HCT116 (cell line): Measurements from ENCODE around the gene PDRG1. TPM values are rescaled to one million over a fixed set of nuclear protein-coding genes. Genes with fewer than 3 reads are reported as not detected.

Experiments
- ATAC-seq: fragments of 200-7000 bp; cut with Tn5 transposase; 2 replicates; pipeline ENCODE4 v1.9.1; 2020; ENCODE audit warnings: mild to moderate bottlenecking, moderate library complexity
- BruUV-seq: library from RNA; stranded (reverse); fragments of 400-500 nt; replicated peaks from 2 replicates; lab custom pipeline; 2021; lab: Mats Ljungman, UMichigan
- CTCF ChIA-PET: fragments of 300-600 bp; sonication (Branson Sonifier 250); formaldehyde crosslinking; loops from one replicate; lab custom pipeline; 2021; ENCODE audit warnings: antibody characterized with exemption; lab: Charles Lee
- POLR2A ChIA-PET: fragments of 300-600, 350-600 bp; sonication (Branson Sonifier 250); formaldehyde crosslinking; loops from one replicate; lab custom pipeline; 2021; ENCODE audit warnings: antibody characterized with exemption; lab: Charles Lee
- RAD21 ChIA-PET, 2 experiments: fragments of 300-600 bp; sonication (Branson Sonifier 250); formaldehyde crosslinking; loops; one replicate each; lab custom pipeline; 2023; ENCODE audit warnings: low total read pairs in 2 of 2; ENCODE audit not compliant: uncharacterized antibody in 2 of 2, unreplicated experiment in 2 of 2, low non-redundant PET in 1 of 2; lab: Charles Lee
- DNase-seq: peaks from one replicate; pipeline ENCODE4 v3.0.0-alpha.2; 2010; ENCODE audit warnings: low read depth, low spot score
- H2AFZ ChIP-seq: fragments of 200-600 bp; shearing (Covaris generic), sonication (generic); 2 replicates; pipeline ENCODE4 v1.6.1; 2017; ENCODE audit warnings: low read depth, mixed run types, mixed read lengths, antibody characterized with exemption, low read length; ENCODE audit not compliant: poor library complexity, severe bottlenecking
- H3K27ac ChIP-seq: 2 replicates; pipeline ENCODE4 v1.5.1; 2012; ENCODE audit warnings: low read depth, low read length
- H3K27me3 ChIP-seq: fragments of 200-600 bp; sonication (generic); 2 replicates; pipeline ENCODE4 v1.6.1; 2016; ENCODE audit warnings: mixed run types, low read length, mixed read lengths; ENCODE audit not compliant: insufficient read depth
- H3K36me3 ChIP-seq, 2 experiments: fragments of 200-500 bp in 1 of 2; fragments of 200-600 bp in 1 of 2; sonication (Bioruptor generic) in 1 of 2; sonication (generic) in 1 of 2; 2 replicates each; pipeline versions ENCODE4 v1.5.1 to v1.6.1; 2014 to 2016; ENCODE audit warnings: low read length in 2 of 2, inconsistent platforms in 1 of 2, mixed read lengths in 1 of 2, mixed run types in 1 of 2; ENCODE audit not compliant: insufficient read depth in 2 of 2, control insufficient read depth in 1 of 2
- H3K4me1 ChIP-seq, 2 experiments: fragments of 200-600 bp in 1 of 2; sonication (generic) in 1 of 2; 2 replicates each; pipeline versions ENCODE4 v1.5.1 to v1.6.1; 2012 to 2017; ENCODE audit warnings: low read length in 2 of 2, inconsistent platforms in 1 of 2, mild to moderate bottlenecking in 1 of 2, mixed read lengths in 1 of 2, mixed run types in 1 of 2, moderate library complexity in 1 of 2; ENCODE audit not compliant: insufficient read depth in 2 of 2, control insufficient read depth in 1 of 2
- H3K4me2 ChIP-seq: fragments of 200-600 bp; sonication (generic); 2 replicates; pipeline ENCODE4 v1.6.1; 2017; ENCODE audit warnings: mixed run types, low read length, mixed read lengths
- H3K4me3 ChIP-seq, 2 experiments: fragments of 200-600 bp in 1 of 2; sonication (generic) in 1 of 2; replicated peaks in 1 of 2; 2 replicates each; pipeline ENCODE4 v1.5.1; 2011 to 2016; ENCODE audit warnings: low read length in 2 of 2, control low read depth in 1 of 2, low read depth in 1 of 2, mild to moderate bottlenecking in 1 of 2, mixed read lengths in 1 of 2, mixed run types in 1 of 2
- H3K79me2 ChIP-seq: fragments of 200-600 bp; sonication (generic); 2 replicates; pipeline ENCODE4 v1.6.1; 2017; ENCODE audit warnings: mild to moderate bottlenecking, mixed run types, low read length, moderate library complexity, mixed read lengths; ENCODE audit not compliant: insufficient read depth
- H3K9ac ChIP-seq: fragments of 200-600 bp; sonication (generic); 2 replicates; pipeline ENCODE4 v1.6.1; 2016; ENCODE audit warnings: low read length, mixed read lengths
- H3K9me2 ChIP-seq: fragments of 200-600 bp; sonication (generic), shearing (Covaris generic); 2 replicates; pipeline ENCODE4 v1.6.1; 2017; ENCODE audit warnings: mixed run types, mild to moderate bottlenecking, moderate library complexity; ENCODE audit not compliant: insufficient read depth
- H3K9me3 ChIP-seq, 2 experiments: fragments of 200-500 bp in 1 of 2; fragments of 200-600 bp in 1 of 2; sonication (Bioruptor generic) in 1 of 2; sonication (generic) in 1 of 2; 2 replicates each; pipeline ENCODE4 v1.6.1; 2014 to 2017; ENCODE audit warnings: low read length in 2 of 2, mixed read lengths in 2 of 2, inconsistent platforms in 1 of 2, low read depth in 1 of 2, mild to moderate bottlenecking in 1 of 2, mixed run types in 1 of 2, moderate library complexity in 1 of 2; ENCODE audit not compliant: control insufficient read depth in 1 of 2, insufficient read depth in 1 of 2
- H4K20me1 ChIP-seq: fragments of 200-600 bp; sonication (generic), shearing (Covaris generic); 2 replicates; pipeline ENCODE4 v1.6.1; 2017; ENCODE audit warnings: mixed run types, mild to moderate bottlenecking, moderate library complexity; ENCODE audit not compliant: insufficient read depth
- ATF3 ChIP-seq: IDR thresholded peaks from 2 replicates; pipeline ENCODE4 v1.6.1; 2012
- CBX3 ChIP-seq: IDR thresholded peaks from 2 replicates; pipeline ENCODE4 v1.6.1; 2012; ENCODE audit warnings: low read depth
- CEBPB ChIP-seq: IDR thresholded peaks from 2 replicates; pipeline ENCODE4 v1.6.1; 2012; ENCODE audit warnings: low read depth
- EGR1 ChIP-seq: IDR thresholded peaks from 2 replicates; pipeline ENCODE4 v1.6.1; 2012; ENCODE audit warnings: low read depth
- ELF1 ChIP-seq: IDR thresholded peaks from 2 replicates; pipeline ENCODE4 v1.6.1; 2012; ENCODE audit warnings: low read depth, borderline replicate concordance
- FOSL1 ChIP-seq: IDR thresholded peaks from 2 replicates; pipeline ENCODE4 v1.6.1; 2012; ENCODE audit warnings: low read depth
- JUND ChIP-seq: IDR thresholded peaks from 2 replicates; pipeline ENCODE4 v1.6.1; 2012
- RAD21 ChIP-seq: IDR thresholded peaks from 2 replicates; pipeline ENCODE4 v1.6.1; 2012; ENCODE audit warnings: low read depth, mild to moderate bottlenecking
- REST ChIP-seq: IDR thresholded peaks from 2 replicates; pipeline ENCODE4 v1.6.1; 2012; ENCODE audit warnings: low read depth
- SP1 ChIP-seq: IDR thresholded peaks from 2 replicates; pipeline ENCODE4 v1.6.1; 2012; ENCODE audit warnings: low read depth
- SRF ChIP-seq: IDR thresholded peaks from 2 replicates; pipeline ENCODE4 v1.6.1; 2012; ENCODE audit warnings: low read depth
- ZBTB33 ChIP-seq: IDR thresholded peaks from 2 replicates; pipeline ENCODE4 v1.6.1; 2011; ENCODE audit warnings: mild to moderate bottlenecking, low read length, moderate library complexity; ENCODE audit not compliant: insufficient replicate concordance; ENCODE audit errors: extremely low read depth
- ZNF274 ChIP-seq: fragments of 200-500 bp; sonication (Bioruptor generic); IDR thresholded peaks from 2 replicates; pipeline ENCODE4 v1.6.1; 2014; ENCODE audit warnings: mild to moderate bottlenecking, low read depth, low read length, inconsistent platforms
- intact Hi-C: fragments of 100-400 bp; cut with micrococcal nuclease; formaldehyde crosslinking; loops from 2 replicates; pipeline ENCODE4 v1.10.0; 2022
- total RNA-seq: library from RNA; stranded (reverse); gene quantifications from one replicate; pipeline ENCODE4 v1.2.1, GENCODE V29; 2021; ENCODE audit not compliant: unreplicated experiment

Gene PDRG1
- total RNA-seq, 1 experiment from 2014 or later: 18.7 TPM

- TF ChIP-seq FOSL1 (no peak), SRF (no peak), RAD21 (no peak), ELF1 (no peak), CEBPB (no peak)
- ATAC-seq (no peak), DNase-seq (no peak)
- H3K36me3 ChIP-seq: no peaks in the 10 kb centered on the region
- H2AFZ ChIP-seq: no peak overlapping the region
- intact Hi-C loops: no loop called here
- H3K79me2 ChIP-seq: no peaks in the 10 kb centered on the region
- ChIA-PET RAD21 (no interaction called here), CTCF (no interaction called here), POLR2A (no interaction called here)
- H3K4me1 ChIP-seq: no peaks in the 10 kb centered on the region
- H3K4me2 ChIP-seq: no peak overlapping the region
- no peaks in the 10 kb centered on the region for H3K9me3 ChIP-seq
- no peak overlapping the region for H3K9ac ChIP-seq
- H3K27me3 ChIP-seq: peaks cover 13% of the 10 kb centered on the region
- no peak overlapping the region for H3K27ac ChIP-seq
- H3K9me2 ChIP-seq: no peaks in the 10 kb centered on the region
- no peak overlapping the region for H3K4me3 ChIP-seq
- no TSS peak for BruUV-seq
- H4K20me1 ChIP-seq: no peaks in the 10 kb centered on the region
Measured at GRCh38 chr20:31981784-31982183, 29.9 kb upstream of the PDRG1 start.

GRCh38 chr20:31979713-31980426 is 28.0 kb upstream of the PDRG1 start:
- Histone ChIP-seq H3K9me2 (no peaks in the 10 kb centered on the region), H3K27me3 (peaks cover 8% of the 10 kb centered on the region), H4K20me1 (no peaks in the 10 kb centered on the region), H3K4me2 (no peak overlapping the region), H3K27ac (no peak overlapping the region), H3K4me3 (no peak overlapping the region), H3K36me3 (no peaks in the 10 kb centered on the region), H3K4me1 (no peaks in the 10 kb centered on the region), H3K9me3 (no peaks in the 10 kb centered on the region), H3K79me2 (no peaks in the 10 kb centered on the region), H3K9ac (no peak overlapping the region), H2AFZ (no peak overlapping the region)
- RAD21 ChIA-PET: no interaction called here
- intact Hi-C loops: no loop called here
- BruUV-seq: no TSS peak
- no peak for ATAC-seq
- CTCF ChIA-PET: no interaction called here
- POLR2A ChIA-PET: no interaction called here
- no peak for DNase-seq
- no peak for TF ChIP-seq RAD21
- TF ChIP-seq ZNF274: no peak
- TF ChIP-seq JUND: no peak
- no peak for TF ChIP-seq ATF3
- no peak for TF ChIP-seq FOSL1
- TF ChIP-seq EGR1: no peak
- no peak for TF ChIP-seq REST
- TF ChIP-seq SP1: no peak
- TF ChIP-seq ZBTB33: no peak
- TF ChIP-seq CBX3: no peak
